Neuron (in vitro differentiated cells): Measurements from ENCODE around the gene WDPCP.
"Not testable (repeated sequence)": the region's sequence is repeated elsewhere in the genome, so short reads cannot be mapped to it uniquely, and the experiment has no call there.

Source experiments
- H2AFZ ChIP-seq: one replicate; pipeline ENCODE4 v1.6.1; 2013; ENCODE audit warnings: low read depth, mild to moderate bottlenecking, inconsistent platforms, low read length, moderate library complexity
- H3K27me3 ChIP-seq: one replicate; pipeline ENCODE4 v1.6.1; 2013; ENCODE audit warnings: low read length; ENCODE audit not compliant: insufficient read depth
- H3K36me3 ChIP-seq: one replicate; pipeline ENCODE4 v1.6.1; 2013; ENCODE audit warnings: low read length; ENCODE audit not compliant: insufficient read depth
- H3K4me1 ChIP-seq: one replicate; pipeline ENCODE4 v1.6.1; 2013; ENCODE audit warnings: low read length; ENCODE audit not compliant: insufficient read depth
- H3K4me3 ChIP-seq: 2 replicates; pipeline ENCODE4 v1.5.1; 2013; ENCODE audit warnings: mild to moderate bottlenecking, low read length, moderate library complexity
- H3K9me3 ChIP-seq: one replicate; pipeline ENCODE4 v1.6.1; 2013; ENCODE audit warnings: low read length

Gene WDPCP

GRCh38 chr2:63406641-63407040 is 181.6 kb downstream of the WDPCP start:
- H3K4me1 ChIP-seq = no peaks in the 10 kb centered on the region
- H3K4me3 ChIP-seq = no peak overlapping the region
- peaks cover 2% of the 10 kb centered on the region for H3K36me3 ChIP-seq
- H3K27me3 ChIP-seq = no peaks in the 10 kb centered on the region
- peaks cover 3% of the 10 kb centered on the region for H3K9me3 ChIP-seq
- H2AFZ ChIP-seq = no peak overlapping the region

GRCh38 chr2:63403820-63404219 is 184.5 kb downstream of the WDPCP start:
- Histone ChIP-seq H3K4me1 (no peaks in the 10 kb centered on the region), H3K36me3 (peaks cover 2% of the 10 kb centered on the region), H2AFZ (no peak overlapping the region), H3K9me3 (peaks cover 3% of the 10 kb centered on the region), H3K27me3 (no peaks in the 10 kb centered on the region), H3K4me3 (no peak overlapping the region)

GRCh38 chr2:63402889-63403288 is 185.4 kb downstream of the WDPCP start:
- not testable (repeated sequence) for H3K27me3 ChIP-seq, H3K36me3 ChIP-seq, H3K4me3 ChIP-seq, H3K9me3 ChIP-seq, H2AFZ ChIP-seq, H3K4me1 ChIP-seq

GRCh38 chr2:63399156-63399555 is 189.1 kb downstream of the WDPCP start:
- H3K4me3 ChIP-seq = no peak overlapping the region
- no peaks in the 10 kb centered on the region for H3K27me3 ChIP-seq
- no peaks in the 10 kb centered on the region for H3K4me1 ChIP-seq
- no peaks in the 10 kb centered on the region for H3K9me3 ChIP-seq
- peaks cover 2% of the 10 kb centered on the region for H3K36me3 ChIP-seq
- H2AFZ ChIP-seq = no peak overlapping the region

GRCh38 chr2:63379451-63379850 is 208.8 kb downstream of the WDPCP start:
- Histone ChIP-seq H3K27me3 (no peaks in the 10 kb centered on the region), H2AFZ (no peak overlapping the region), H3K4me3 (no peak overlapping the region), H3K4me1 (no peaks in the 10 kb centered on the region), H3K9me3 (no peaks in the 10 kb centered on the region), H3K36me3 (no peaks in the 10 kb centered on the region)

GRCh38 chr2:63378589-63378988 is 209.7 kb downstream of the WDPCP start:
- no peaks in the 10 kb centered on the region for H3K9me3 ChIP-seq
- no peaks in the 10 kb centered on the region for H3K4me1 ChIP-seq
- no peaks in the 10 kb centered on the region for H3K36me3 ChIP-seq
- H3K4me3 ChIP-seq = no peak overlapping the region
- no peak overlapping the region for H2AFZ ChIP-seq
- H3K27me3 ChIP-seq = no peaks in the 10 kb centered on the region

GRCh38 chr2:63374341-63374740 is 213.9 kb downstream of the WDPCP start:
- H2AFZ ChIP-seq = no peak overlapping the region
- H3K27me3 ChIP-seq = no peaks in the 10 kb centered on the region
- no peaks in the 10 kb centered on the region for H3K36me3 ChIP-seq
- no peaks in the 10 kb centered on the region for H3K4me1 ChIP-seq
- no peaks in the 10 kb centered on the region for H3K9me3 ChIP-seq
- no peak overlapping the region for H3K4me3 ChIP-seq

- Histone ChIP-seq H3K27me3 (no peaks in the 10 kb centered on the region), H3K9me3 (no peaks in the 10 kb centered on the region), H3K4me1 (no peaks in the 10 kb centered on the region), H2AFZ (no peak overlapping the region), H3K4me3 (no peak overlapping the region), H3K36me3 (no peaks in the 10 kb centered on the region)
Observed at GRCh38 chr2:63372549-63372948, 215.7 kb downstream of the WDPCP start.

GRCh38 chr2:63369146-63369545 is 219.1 kb downstream of the WDPCP start:
- Histone ChIP-seq H2AFZ (no peak overlapping the region), H3K4me1 (no peaks in the 10 kb centered on the region), H3K4me3 (no peak overlapping the region), H3K9me3 (no peaks in the 10 kb centered on the region), H3K36me3 (no peaks in the 10 kb centered on the region), H3K27me3 (no peaks in the 10 kb centered on the region)

GRCh38 chr2:63364866-63365265 is 223.4 kb downstream of the WDPCP start:
- Histone ChIP-seq H3K36me3 (no peaks in the 10 kb centered on the region), H3K4me1 (no peaks in the 10 kb centered on the region), H3K9me3 (no peaks in the 10 kb centered on the region)

GRCh38 chr2:63357722-63358121 is 230.6 kb downstream of the WDPCP start:
- H2AFZ ChIP-seq, H3K4me1 ChIP-seq, H3K4me3 ChIP-seq, H3K36me3 ChIP-seq, H3K27me3 ChIP-seq, H3K9me3 ChIP-seq: not testable (repeated sequence)

More at GRCh38 chr2:63364866-63365265, 223.4 kb downstream of the WDPCP start:
- H3K4me3 ChIP-seq = no peak overlapping the region
- no peak overlapping the region for H2AFZ ChIP-seq
- H3K27me3 ChIP-seq = no peaks in the 10 kb centered on the region

- H3K4me3 ChIP-seq = no peak overlapping the region
- H3K9me3 ChIP-seq = no peaks in the 10 kb centered on the region
- no peaks in the 10 kb centered on the region for H3K36me3 ChIP-seq
- no peaks in the 10 kb centered on the region for H3K27me3 ChIP-seq
- H2AFZ ChIP-seq = no peak overlapping the region
- H3K4me1 ChIP-seq = no peaks in the 10 kb centered on the region
Observed at GRCh38 chr2:63347361-63347760, 240.9 kb downstream of the WDPCP start.

- H3K4me3 ChIP-seq = no peak overlapping the region
Observed at GRCh38 chr2:63346411-63346810, 241.9 kb downstream of the WDPCP start.

GRCh38 chr2:63345285-63345633 is 243.0 kb downstream of the WDPCP start:
- no peaks in the 10 kb centered on the region for H3K4me1 ChIP-seq
- H3K27me3 ChIP-seq = no peaks in the 10 kb centered on the region
- H3K36me3 ChIP-seq = no peaks in the 10 kb centered on the region
- H2AFZ ChIP-seq = no peak overlapping the region
- no peak overlapping the region for H3K4me3 ChIP-seq
- peaks cover 3% of the 10 kb centered on the region for H3K9me3 ChIP-seq

More at GRCh38 chr2:63346411-63346810, 241.9 kb downstream of the WDPCP start:
- no peak overlapping the region for H2AFZ ChIP-seq
- H3K36me3 ChIP-seq = no peaks in the 10 kb centered on the region
- H3K4me1 ChIP-seq = no peaks in the 10 kb centered on the region
- no peaks in the 10 kb centered on the region for H3K27me3 ChIP-seq
- H3K9me3 ChIP-seq = peaks cover 3% of the 10 kb centered on the region
